ENCODE measurements around the gene UGGT2. TPM values are rescaled to one million over a fixed set of nuclear protein-coding genes. Genes with fewer than 3 reads are reported as not detected.
"Not testable (repeated sequence)": the region's sequence is repeated elsewhere in the genome, so short reads cannot be mapped to it uniquely, and the experiment has no call there.

Gene UGGT2
- total RNA-seq, 2 donors from 2014 or later, result 0.04 TPM; not detected in 1

DNA sequence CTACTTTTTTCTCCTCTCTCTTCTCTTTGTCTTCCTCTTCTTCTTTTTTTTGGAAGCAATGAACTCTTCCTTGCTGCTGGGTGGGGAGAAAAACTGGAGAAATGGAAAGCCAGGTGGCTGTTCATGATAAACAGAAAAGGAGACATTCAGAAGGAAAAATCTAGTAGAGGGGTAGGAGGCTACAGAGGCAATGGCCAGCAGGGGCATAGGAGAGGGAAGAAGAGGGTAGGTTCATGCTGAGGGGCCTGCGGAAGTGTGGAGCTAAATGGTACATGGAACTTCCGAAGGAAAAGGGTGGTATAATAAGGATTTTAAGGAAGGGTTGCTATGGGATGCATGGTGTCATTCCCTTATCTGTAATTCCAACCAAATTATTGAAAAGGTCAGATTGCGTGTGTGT lies 19.2 kb upstream of the UGGT2 start:
- no peaks in the 10 kb centered on the region for H3K36me3 Mint-ChIP-seq
- no peak overlapping the region for H3K27ac Mint-ChIP-seq
- ATAC-seq (no peak), DNase-seq (ENCODE audit: low spot score in 2 of 2) (no peak)
- peaks cover 5% of the 10 kb centered on the region in 2 donors for H3K9me3 Mint-ChIP-seq

DNA sequence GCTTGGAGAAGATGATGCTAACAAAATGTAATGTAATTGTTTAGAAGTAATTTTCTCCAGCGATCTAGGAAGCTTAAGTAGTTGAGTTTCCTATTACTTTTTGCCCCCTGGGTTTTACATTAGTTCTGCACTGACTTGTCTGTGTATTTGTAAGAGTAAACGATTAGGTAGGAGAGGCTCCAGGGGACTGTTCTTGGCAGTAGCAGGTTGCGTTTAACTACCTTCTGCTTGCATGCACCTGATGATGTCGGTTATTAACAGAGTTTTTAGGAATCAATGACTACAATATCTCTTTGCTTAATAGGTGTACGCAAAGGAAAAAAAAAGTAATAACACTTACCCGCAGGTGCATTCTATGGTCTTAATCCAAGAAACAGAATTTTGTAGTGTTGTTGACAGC lies 18.3 kb upstream of the UGGT2 start:
- Mint-ChIP-seq H3K9me3 (peaks cover 5% of the 10 kb centered on the region in 2 donors), H3K27ac (no peak overlapping the region), H3K36me3 (no peaks in the 10 kb centered on the region)
- DNase-seq (ENCODE audit: low spot score in 2 of 2) (no peak), ATAC-seq (no peak)

DNA sequence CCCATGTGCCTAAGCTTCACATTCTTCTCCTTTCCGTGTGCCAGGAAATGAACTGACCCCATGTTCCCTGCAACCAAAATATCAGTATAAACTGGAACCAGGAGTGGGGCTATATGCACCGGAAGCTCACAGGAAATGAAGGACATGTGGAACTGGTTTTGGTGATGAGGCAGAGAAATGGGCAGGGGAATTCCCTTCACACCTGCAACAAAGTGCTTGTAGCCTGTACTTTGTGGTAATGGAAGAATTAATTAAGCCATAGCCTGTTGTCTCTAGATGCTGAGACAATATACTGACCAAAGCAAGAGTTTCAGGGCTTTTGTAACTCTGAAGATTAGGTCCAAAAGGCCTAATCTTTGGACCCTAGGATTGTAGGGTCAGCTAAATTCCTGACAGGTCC lies 15.5 kb upstream of the UGGT2 start:
- H3K9me3 Mint-ChIP-seq, result peaks cover 5 to 10% of the 10 kb centered on the region in 2 donors
- H3K36me3 Mint-ChIP-seq, result no peaks in the 10 kb centered on the region
- no peak for DNase-seq (ENCODE audit: low spot score in 2 of 2)
- ATAC-seq, result no peak
- H3K27ac Mint-ChIP-seq, result no peak overlapping the region

DNA sequence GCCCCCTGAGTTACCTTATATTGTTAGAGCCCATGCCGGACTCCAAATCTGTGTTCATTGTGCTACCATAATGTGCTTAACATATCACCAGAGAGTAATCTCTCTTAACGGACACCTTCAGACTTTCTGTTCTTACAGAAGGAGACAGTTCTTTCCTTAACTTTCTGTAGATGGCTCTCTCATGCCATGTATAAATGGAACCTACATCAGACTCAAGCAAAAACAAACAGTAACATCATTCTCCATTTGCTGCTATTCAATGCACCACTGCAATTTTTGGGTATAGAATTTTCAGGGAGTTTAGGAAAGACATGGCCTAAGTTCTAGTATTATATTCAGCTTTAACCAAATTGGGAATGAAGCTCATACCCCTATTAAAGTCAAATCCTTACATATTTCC lies 12.6 kb upstream of the UGGT2 start:
- no peak for DNase-seq (ENCODE audit: low spot score in 2 of 2)
- H3K27ac Mint-ChIP-seq, result no peak overlapping the region
- H3K36me3 Mint-ChIP-seq, result no peaks in the 10 kb centered on the region
- ATAC-seq, result no peak
- peaks cover 5 to 17% of the 10 kb centered on the region in 2 donors for H3K9me3 Mint-ChIP-seq

DNA sequence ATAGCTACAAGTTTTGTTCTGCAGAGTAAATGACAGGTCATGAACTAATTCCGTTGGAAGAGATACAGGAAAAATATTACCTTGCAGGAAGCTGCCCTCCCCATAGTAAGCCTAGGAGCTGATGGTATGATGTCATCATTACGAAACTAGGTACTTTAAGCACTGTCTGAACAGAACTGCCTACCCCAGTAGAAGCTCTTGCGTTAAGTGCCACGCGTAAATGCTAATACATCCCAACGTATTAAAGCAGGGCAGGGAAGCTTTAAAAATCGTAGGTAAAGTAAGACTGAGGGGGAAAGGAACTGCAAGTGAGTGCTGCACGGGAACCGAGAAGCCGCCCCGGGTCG lies 572 bp downstream of the UGGT2 start:
- Mint-ChIP-seq H3K9me3 (peaks cover 4 to 10% of the 10 kb centered on the region in 2 donors), H3K36me3 (peaks cover 10 to 18% of the 10 kb centered on the region in 2 donors), H3K27ac (no peak overlapping the region)
- no peak for DNase-seq (ENCODE audit: low spot score in 2 of 2)
- no peak for ATAC-seq

DNA sequence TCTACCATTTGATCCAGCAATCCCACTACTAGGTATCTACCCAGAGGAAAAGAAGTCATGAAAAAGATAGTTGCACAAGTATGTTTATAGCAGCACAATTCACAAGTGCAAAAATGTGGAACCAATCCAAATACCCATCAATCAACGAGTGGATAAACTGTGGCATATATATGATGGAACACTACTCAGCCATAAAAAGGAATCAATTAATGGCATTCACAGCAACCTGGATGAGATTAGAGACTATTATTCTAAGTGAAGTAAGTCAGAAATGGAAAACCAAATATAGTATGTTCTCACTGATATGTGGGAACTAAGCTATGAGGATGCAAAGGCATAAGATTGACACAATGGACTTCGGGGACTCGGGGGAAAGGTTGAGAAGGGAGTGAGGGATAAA lies 1.3 kb downstream of the UGGT2 start:
- not testable (repeated sequence) for DNase-seq (ENCODE audit: low spot score in 2 of 2); H3K9me3 Mint-ChIP-seq; H3K27ac Mint-ChIP-seq; ATAC-seq
- H3K36me3 Mint-ChIP-seq, result peaks cover 10 to 19% of the 10 kb centered on the region in 2 donors

DNA sequence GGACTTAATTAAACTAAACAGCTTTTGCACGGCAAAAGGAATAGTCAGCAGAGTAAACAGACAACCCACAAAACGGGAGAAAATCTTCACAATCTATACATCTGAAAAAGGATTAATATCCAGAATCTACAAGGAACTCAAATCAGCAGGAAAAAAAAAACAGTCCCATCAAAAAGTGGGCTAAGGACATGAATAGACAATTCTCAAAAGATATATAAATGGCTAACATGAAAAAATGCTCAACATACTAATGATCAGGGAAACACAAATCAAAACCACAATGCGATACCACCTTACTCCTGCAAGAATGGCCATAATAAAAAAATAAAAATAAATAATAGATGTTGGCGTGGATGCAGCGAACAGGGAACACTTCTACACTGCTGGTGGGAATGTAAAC lies 1.7 kb downstream of the UGGT2 start:
- H3K9me3 Mint-ChIP-seq; ATAC-seq; H3K27ac Mint-ChIP-seq; DNase-seq (ENCODE audit: low spot score in 2 of 2): not testable (repeated sequence)
- peaks cover 10 to 19% of the 10 kb centered on the region in 2 donors for H3K36me3 Mint-ChIP-seq

DNA sequence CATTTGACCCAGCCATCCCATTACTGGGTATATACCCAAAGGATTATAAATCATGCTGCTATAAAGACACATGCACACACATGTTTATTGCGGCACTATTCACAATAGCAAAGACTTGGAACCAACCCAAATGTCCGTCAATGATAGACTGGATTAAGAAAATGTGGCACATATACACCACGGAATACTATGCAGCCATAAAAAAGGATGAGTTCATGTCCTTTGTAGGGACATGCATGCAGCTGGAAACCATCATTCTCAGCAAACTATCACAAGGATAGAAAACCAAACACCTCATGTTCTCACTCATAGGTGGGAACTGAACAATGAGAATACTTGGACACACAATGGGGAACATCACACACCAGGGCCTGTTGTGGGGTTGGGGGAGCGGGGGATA lies 2.2 kb downstream of the UGGT2 start:
- H3K27ac Mint-ChIP-seq; ATAC-seq; DNase-seq (ENCODE audit: low spot score in 2 of 2); H3K9me3 Mint-ChIP-seq: not testable (repeated sequence)
- H3K36me3 Mint-ChIP-seq, result peaks cover 10 to 19% of the 10 kb centered on the region in 2 donors

DNA sequence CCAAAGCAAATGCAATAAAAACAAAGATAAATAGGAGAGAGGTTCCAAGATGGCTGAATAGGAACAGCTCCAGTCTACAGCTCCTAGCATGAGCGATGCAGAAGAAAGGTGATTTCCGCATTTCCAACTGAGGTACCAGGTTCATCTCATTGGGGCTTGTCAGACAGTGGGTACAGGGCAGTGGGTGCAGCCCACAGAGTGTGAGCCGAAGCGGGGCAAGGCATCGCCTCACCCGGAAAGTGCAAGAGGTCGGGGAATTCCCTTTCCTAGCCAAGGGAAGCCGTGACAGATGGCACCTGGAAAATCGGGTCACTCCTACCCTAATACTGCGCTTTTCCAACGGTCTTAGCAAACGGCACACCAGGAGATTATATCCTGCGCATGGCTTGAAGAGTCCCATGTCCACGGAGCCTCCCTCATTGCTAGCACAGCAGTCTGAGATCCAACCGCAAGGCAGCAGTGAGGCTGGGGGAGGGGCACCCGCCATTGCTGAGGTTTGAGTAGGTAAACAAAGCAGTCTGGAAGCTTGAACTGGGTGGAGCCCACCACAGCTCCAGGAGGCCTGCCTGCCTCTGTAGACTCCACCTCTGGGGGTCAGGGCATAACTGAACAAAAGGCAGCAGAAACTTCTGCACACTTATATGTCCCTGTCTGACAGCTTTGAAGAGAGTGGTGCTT lies 6.6 kb downstream of the UGGT2 start:
- DNase-seq (ENCODE audit: low spot score in 2 of 2); H3K36me3 Mint-ChIP-seq; ATAC-seq; H3K27ac Mint-ChIP-seq: not testable (repeated sequence)
- peaks cover 7 to 10% of the 10 kb centered on the region in 2 donors for H3K9me3 Mint-ChIP-seq

DNA sequence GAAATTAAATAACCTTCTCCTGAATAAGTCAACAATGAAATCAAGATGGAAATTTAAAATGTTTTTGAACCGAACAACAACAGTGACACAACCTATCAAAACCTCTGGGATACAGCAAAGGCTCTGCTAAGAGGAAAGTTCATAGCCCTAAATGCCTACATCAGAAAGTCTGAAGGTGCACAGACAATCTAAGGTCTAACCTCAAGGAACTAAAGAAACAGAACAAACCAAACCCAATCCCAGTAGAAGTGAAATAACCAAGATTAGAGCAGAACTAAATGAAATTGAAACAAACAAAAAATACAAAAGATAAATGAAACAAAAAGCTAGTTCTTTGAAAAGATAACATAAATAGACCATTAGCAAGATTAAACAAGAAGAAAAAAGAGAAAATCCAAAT lies 9.0 kb downstream of the UGGT2 start:
- H3K9me3 Mint-ChIP-seq, result peaks cover 7 to 14% of the 10 kb centered on the region in 2 donors
- no peak overlapping the region for H3K27ac Mint-ChIP-seq
- peaks cover 0 to 9% of the 10 kb centered on the region in 2 donors for H3K36me3 Mint-ChIP-seq
- DNase-seq (ENCODE audit: low spot score in 2 of 2) (no peak), ATAC-seq (no peak)

DNA sequence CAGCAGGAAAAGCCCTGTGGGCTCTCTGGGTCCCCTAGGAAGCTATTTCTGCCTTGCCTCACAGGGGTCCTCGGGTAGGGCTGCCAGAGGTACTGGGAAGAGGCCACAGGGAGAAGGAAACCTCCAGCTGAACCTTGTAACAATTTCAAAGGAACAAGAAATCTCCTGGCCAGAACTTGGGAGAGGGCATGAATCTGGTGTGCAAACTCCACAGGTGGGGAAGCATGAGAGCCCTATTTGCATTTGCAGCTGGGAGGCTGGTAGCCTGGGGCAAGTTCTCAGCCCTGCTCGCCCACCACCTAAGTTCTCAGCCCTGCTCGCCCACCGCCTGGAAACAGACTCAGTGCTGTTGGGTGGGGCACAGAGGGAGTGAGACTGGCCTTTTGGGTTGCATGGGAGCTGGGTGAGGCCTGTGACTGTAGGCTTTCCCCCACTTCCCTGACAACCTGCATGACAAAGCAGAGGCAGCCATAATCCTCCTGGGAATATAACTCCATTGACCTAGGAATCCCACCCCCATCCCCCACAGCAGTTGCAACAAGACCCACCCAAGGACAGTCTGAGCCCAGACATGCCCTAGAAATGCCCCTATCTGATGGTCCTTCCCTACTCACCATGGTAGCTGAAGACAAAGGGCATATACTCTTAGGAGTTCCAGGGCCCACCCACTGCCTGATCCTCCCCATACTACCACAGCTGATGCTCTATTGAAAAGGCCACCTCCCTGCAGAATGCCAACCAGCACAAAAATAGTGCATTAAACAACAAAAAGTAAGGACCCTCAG lies 11.7 kb downstream of the UGGT2 start:
- no peak for ATAC-seq
- Mint-ChIP-seq H3K27ac (no peak overlapping the region), H3K9me3 (peaks cover 7 to 10% of the 10 kb centered on the region in 2 donors), H3K36me3 (peaks cover 0 to 6% of the 10 kb centered on the region in 2 donors)
- no peak for DNase-seq (ENCODE audit: low spot score in 2 of 2)

DNA sequence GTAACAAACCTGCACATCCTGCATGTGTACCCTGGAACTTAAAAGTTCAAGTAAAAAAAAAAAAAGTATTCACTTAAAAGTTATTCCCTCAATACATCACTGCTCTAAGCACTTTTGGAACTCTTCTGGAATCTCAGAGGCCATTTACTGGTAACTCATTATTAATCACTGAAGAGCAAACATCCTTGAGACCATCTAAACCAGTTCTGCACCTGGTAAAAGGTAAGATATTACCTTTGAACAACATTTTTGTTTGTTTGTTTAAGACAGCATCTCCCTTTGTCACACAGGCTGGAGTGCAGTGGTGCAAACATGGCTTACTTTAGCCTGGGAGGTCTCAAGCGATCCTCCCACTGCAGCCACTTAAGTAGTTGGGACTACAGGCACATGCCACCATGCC lies 16.7 kb downstream of the UGGT2 start:
- peaks cover 3 to 5% of the 10 kb centered on the region in 2 donors for H3K9me3 Mint-ChIP-seq
- DNase-seq (ENCODE audit: low spot score in 2 of 2) (no peak), ATAC-seq (no peak)
- H3K36me3 Mint-ChIP-seq, result no peaks in the 10 kb centered on the region
- H3K27ac Mint-ChIP-seq, result no peak overlapping the region

DNA sequence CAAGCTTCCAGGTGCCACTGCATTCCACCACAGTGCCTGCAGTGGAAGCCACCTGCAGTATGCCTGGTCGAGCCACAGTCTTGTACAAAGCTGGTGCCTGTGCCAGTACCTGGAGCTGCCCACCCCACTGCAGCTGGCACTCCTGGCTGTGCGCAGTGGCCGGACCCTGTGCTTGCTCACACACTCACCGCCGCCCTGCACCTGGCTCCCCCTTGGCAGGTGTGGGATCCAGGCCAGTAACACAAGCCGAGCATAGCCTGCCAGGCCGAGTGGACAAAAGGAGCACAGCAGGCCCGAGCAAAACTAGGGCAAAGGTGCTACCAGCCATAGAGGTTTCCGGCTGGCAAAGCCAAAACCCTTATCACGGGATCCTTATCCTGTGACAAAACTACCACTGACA lies 18.5 kb downstream of the UGGT2 start:
- no peaks in the 10 kb centered on the region for H3K36me3 Mint-ChIP-seq
- ATAC-seq (no peak), DNase-seq (ENCODE audit: low spot score in 2 of 2) (no peak)
- H3K27ac Mint-ChIP-seq, result no peak overlapping the region
- H3K9me3 Mint-ChIP-seq, result peaks cover 2 to 5% of the 10 kb centered on the region in 2 donors

DNA sequence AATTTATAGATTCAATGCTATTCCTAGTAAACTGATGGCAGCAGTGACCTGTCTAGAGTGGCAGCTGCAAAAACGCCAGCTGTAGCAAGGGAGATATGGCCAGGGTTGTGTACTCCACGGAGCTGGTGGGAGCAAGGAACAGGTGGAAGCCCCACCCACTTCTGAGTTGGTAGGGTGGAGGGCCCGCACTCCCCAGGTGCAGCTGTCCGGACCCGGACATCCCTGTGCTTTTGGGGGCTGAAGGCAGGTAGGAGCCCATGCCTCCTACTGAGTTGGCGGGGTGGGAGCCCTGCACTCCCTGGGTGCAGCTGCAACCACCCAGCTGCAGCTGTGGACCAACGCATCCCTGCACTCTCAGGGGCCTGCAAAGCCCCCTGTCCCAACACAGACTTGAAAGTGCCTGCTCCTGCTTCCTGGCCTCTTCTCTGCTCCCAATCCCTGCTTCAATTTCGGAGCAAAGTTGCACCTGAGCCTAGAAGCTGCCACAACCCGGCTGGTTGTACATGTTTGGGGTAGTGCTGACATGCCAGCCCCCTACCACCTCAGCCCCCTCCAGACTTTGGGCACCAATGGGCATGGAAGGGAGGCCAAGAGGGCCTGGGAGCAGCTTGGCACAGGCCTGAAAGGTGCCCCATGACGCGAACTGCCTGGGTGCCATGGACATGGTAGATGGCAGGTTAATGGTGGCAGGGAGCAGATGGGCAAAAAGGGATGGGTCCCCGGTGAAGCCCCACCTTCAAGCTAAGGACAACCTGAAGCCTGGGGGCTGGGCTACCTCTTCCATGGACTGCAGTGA lies 19.8 kb downstream of the UGGT2 start:
- ATAC-seq, result no peak

DNA sequence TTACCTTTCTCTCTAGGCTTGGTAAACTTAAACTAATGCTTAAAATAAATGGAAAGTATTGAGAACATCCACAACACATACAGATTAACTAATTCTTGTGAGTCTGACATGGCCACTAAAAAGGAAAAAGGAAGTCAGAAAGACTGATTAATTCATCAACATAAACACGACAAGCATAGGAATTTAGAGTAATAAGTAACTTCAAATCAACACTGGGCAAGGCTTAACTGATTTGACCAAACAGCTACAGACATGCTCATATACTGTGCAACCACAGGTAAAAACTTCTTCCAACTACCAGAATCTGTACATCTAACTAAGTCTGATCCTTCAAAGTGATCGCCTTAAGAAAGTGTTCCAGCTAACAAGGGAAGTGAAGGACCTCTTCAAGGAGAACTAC lies 20.5 kb downstream of the UGGT2 start:
- H3K9me3 Mint-ChIP-seq, result peaks cover 0 to 5% of the 10 kb centered on the region in 2 donors
- ATAC-seq (no peak), DNase-seq (ENCODE audit: low spot score in 2 of 2) (no peak)
- no peak overlapping the region for H3K27ac Mint-ChIP-seq
- H3K36me3 Mint-ChIP-seq, result no peaks in the 10 kb centered on the region

More for the DNA sequence above, 19.8 kb downstream of the UGGT2 start:
- no peak for DNase-seq (ENCODE audit: low spot score in 2 of 2)
- no peak overlapping the region for H3K27ac Mint-ChIP-seq
- H3K9me3 Mint-ChIP-seq, result peaks cover 0 to 5% of the 10 kb centered on the region in 2 donors
- no peaks in the 10 kb centered on the region for H3K36me3 Mint-ChIP-seq

DNA sequence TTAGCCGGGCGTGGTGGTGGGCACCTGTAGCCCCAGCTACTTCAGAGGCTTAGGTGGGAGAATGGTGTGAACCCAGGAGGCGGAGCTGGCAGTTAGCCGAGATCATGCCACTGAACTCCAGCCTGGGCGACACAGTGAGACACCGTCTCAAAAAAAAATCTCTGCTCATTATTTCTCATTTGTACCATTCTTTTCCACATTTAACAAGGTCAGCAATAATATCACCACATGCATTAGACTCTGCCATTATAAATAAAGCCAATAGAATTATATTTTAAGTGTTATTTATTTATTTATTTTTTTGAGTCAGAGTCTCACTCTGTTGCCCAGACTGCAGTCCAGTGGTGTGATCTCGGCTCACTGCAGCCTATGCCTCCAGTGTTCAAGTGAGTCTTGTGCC lies 24.2 kb downstream of the UGGT2 start:
- DNase-seq (ENCODE audit: low spot score in 2 of 2) (no peak), ATAC-seq (no peak)
- peaks cover 0 to 5% of the 10 kb centered on the region in 2 donors for H3K9me3 Mint-ChIP-seq
- no peaks in the 10 kb centered on the region for H3K36me3 Mint-ChIP-seq
- H3K27ac Mint-ChIP-seq, result no peak overlapping the region

DNA sequence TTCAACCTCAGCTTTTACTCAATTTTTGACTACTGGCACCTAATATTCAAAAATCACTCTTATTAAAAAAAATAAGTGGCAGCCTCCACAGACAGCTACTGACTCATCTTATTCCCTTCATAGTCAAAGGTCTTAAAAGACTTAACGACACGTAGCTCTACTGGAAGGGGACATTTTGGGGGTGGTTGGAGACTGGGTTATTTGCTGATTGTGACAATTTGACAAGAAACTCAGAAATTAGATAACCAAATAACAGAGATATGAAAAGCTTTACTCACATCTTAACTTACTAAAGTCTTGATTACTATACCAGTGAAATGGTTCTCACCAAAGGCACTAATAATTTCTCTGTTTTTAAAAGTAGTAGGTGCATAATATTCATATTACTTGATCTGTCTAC lies 25.7 kb downstream of the UGGT2 start:
- ATAC-seq (no peak), DNase-seq (ENCODE audit: low spot score in 2 of 2) (no peak)
- Mint-ChIP-seq H3K9me3 (no peaks in the 10 kb centered on the region), H3K27ac (no peak overlapping the region), H3K36me3 (no peaks in the 10 kb centered on the region)
